ENCODE data around the gene LMBR1.

DNA sequence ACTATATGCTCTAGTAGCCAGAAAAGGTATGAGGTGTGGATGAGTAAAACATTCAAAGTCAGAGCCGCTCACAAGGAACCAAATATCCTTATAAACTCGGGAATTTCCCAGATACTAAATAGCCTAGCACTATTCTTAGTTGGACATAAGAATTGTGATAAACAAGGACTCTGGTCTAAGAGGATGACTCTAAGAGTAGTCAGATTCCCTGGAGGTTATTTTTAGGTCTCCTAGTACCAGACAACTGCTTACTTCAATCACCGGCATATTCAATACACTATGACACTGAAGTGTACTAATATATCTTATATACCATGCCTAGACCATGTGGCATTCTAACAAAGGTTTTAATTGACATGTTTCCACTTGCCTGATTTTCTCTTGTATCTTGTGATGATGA, 56.5 kb downstream of the LMBR1 start:
- no peak for TF ChIP-seq SUZ12 (IDR thresholded peaks at IDR 0.05; ENCODE audit: extremely low read depth, insufficient read depth, insufficient read length)
- no peak for TF ChIP-seq YY1 (IDR thresholded peaks at IDR 0.05; ENCODE audit: insufficient read depth, insufficient read length)
- TF ChIP-seq ZNF274 (IDR thresholded peaks at IDR 0.05; ENCODE audit: low read depth, low read length), result no peak

Data from NT2/D1 (cell line).